ENCODE measurements around the gene DOCK9.

GRCh38 chr13:98807774-98808173 is 170.1 kb downstream of the DOCK9 start:
- TF ChIP-seq CTCF (IDR thresholded peaks at IDR 0.05; ENCODE audit: low read length) (no peak), EZH2 (IDR thresholded peaks at IDR 0.05; ENCODE audit: borderline replicate concordance, low read length) (no peak)
